Measurements from ENCODE around the gene PTPRO. TPM values are rescaled to one million over a fixed set of nuclear protein-coding genes. Genes with fewer than 3 reads are reported as not detected.

Gene PTPRO
- polyA plus RNA-seq, 1 donor (not counting 4 experiments of a cell fraction or from before 2014, with no cell fraction given), result 0.17 TPM

DNA sequence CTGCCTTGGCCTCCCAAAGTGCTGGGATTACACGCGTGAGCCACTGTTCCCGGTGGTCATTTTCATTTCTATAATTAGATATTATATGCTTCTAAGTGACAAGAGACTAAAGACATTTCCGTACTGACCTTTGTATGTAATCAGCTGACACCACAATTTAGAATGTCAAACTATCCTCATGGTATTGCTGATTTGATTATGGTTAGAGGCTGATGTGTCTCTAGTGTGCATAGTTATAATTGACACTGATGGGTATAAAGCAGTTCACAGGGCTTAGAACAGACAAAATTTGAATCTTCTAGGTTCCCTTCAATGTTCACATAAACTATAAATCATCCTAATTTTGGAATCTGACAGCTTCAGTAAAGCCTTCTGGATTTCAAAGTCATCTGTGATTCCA, 192.7 kb downstream of the PTPRO start:
- Histone ChIP-seq H3K36me3 (ENCODE audit: control insufficient read depth in 2 of 2, extremely low read depth in 1 of 2, insufficient read depth in 2 of 2, low read length in 2 of 2) (no peaks in the 10 kb centered on the region), H3K79me2 (ENCODE audit: control insufficient read depth, insufficient read depth, low read length) (no peaks in the 10 kb centered on the region), H3K9me3 (ENCODE audit: control insufficient read depth, low read depth, low read length) (no peaks in the 10 kb centered on the region), H3K27me3 (ENCODE audit: control insufficient read depth, extremely low read depth, insufficient read depth, low read length) (no peaks in the 10 kb centered on the region), H3K27ac (ENCODE audit: control insufficient read depth, insufficient read depth, low read length) (no peak overlapping the region), H4K20me1 (ENCODE audit: control insufficient read depth, extremely low read depth, insufficient read depth, low read length) (no peaks in the 10 kb centered on the region), H3K9ac (ENCODE audit: control insufficient read depth, extremely low read depth, insufficient read depth, low read length) (no peak overlapping the region), H3K9me1 (ENCODE audit: control insufficient read depth, extremely low read depth, insufficient read depth, low read length) (no peaks in the 10 kb centered on the region), H2AFZ (ENCODE audit: control insufficient read depth, low read length) (no peak overlapping the region), H3K4me1 (ENCODE audit: control insufficient read depth, extremely low read depth, insufficient read depth, low read length) (no peaks in the 10 kb centered on the region), H3K4me3 (ENCODE audit: control insufficient read depth in 2 of 3, extremely low read depth in 1 of 3, insufficient read depth in 2 of 3, low read depth in 1 of 3, low read length in 3 of 3) (no peak overlapping the region), H3K4me2 (ENCODE audit: control insufficient read depth, extremely low read depth, insufficient read depth, low read depth, low read length) (no peak overlapping the region)
- DNase-seq (ENCODE audit: low read depth, low spot score) (no peak), FAIRE-seq (no peak)
- dilution Hi-C loops (cut with MboI; ENCODE audit: extremely low pct_ligation_motif_present, low sequenced_read_pairs), result no loop called here
- TF ChIP-seq, protein P1, sequence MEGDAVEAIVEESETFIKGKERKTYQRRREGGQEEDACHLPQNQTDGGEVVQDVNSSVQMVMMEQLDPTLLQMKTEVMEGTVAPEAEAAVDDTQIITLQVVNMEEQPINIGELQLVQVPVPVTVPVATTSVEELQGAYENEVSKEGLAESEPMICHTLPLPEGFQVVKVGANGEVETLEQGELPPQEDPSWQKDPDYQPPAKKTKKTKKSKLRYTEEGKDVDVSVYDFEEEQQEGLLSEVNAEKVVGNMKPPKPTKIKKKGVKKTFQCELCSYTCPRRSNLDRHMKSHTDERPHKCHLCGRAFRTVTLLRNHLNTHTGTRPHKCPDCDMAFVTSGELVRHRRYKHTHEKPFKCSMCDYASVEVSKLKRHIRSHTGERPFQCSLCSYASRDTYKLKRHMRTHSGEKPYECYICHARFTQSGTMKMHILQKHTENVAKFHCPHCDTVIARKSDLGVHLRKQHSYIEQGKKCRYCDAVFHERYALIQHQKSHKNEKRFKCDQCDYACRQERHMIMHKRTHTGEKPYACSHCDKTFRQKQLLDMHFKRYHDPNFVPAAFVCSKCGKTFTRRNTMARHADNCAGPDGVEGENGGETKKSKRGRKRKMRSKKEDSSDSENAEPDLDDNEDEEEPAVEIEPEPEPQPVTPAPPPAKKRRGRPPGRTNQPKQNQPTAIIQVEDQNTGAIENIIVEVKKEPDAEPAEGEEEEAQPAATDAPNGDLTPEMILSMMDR (optimal IDR thresholded peaks at IDR 0.05 in 1 of 3, IDR thresholded peaks at IDR 0.05 in 1 of 3, conservative IDR thresholded peaks at IDR 0.05 in 1 of 3; ENCODE audit: extremely low read depth in 1 of 3, insufficient read depth in 2 of 3, low read length in 3 of 3), result no peak
- no peak for TF ChIP-seq EZH2 (IDR thresholded peaks at IDR 0.05; ENCODE audit: low read length)

GRCh38 chr12:15520083-15520482, 197.8 kb downstream of the PTPRO start:
- H3K9me1 ChIP-seq (ENCODE audit: control insufficient read depth, extremely low read depth, insufficient read depth, low read length), result no peaks in the 10 kb centered on the region
- no peaks in the 10 kb centered on the region for H3K9me3 ChIP-seq (ENCODE audit: control insufficient read depth, low read depth, low read length)
- no peaks in the 10 kb centered on the region for H4K20me1 ChIP-seq (ENCODE audit: control insufficient read depth, extremely low read depth, insufficient read depth, low read length)
- no peak overlapping the region for H3K9ac ChIP-seq (ENCODE audit: control insufficient read depth, extremely low read depth, insufficient read depth, low read length)
- H3K27me3 ChIP-seq (ENCODE audit: control insufficient read depth, extremely low read depth, insufficient read depth, low read length), result no peaks in the 10 kb centered on the region
- TF ChIP-seq EZH2 (IDR thresholded peaks at IDR 0.05; ENCODE audit: low read length), result no peak
- TF ChIP-seq, protein P1 (optimal IDR thresholded peaks at IDR 0.05 in 1 of 3, IDR thresholded peaks at IDR 0.05 in 1 of 3, conservative IDR thresholded peaks at IDR 0.05 in 1 of 3; ENCODE audit: extremely low read depth in 1 of 3, insufficient read depth in 2 of 3, low read length in 3 of 3), result no peak
- H3K79me2 ChIP-seq (ENCODE audit: control insufficient read depth, insufficient read depth, low read length), result no peaks in the 10 kb centered on the region
- H3K27ac ChIP-seq (ENCODE audit: control insufficient read depth, insufficient read depth, low read length), result no peak overlapping the region
- no peak for FAIRE-seq
- H3K4me3 ChIP-seq (ENCODE audit: control insufficient read depth in 2 of 3, extremely low read depth in 1 of 3, insufficient read depth in 2 of 3, low read depth in 1 of 3, low read length in 3 of 3), result no peak overlapping the region
- no peak overlapping the region for H2AFZ ChIP-seq (ENCODE audit: control insufficient read depth, low read length)
- dilution Hi-C loops (cut with MboI; ENCODE audit: extremely low pct_ligation_motif_present, low sequenced_read_pairs), result no loop called here
- H3K36me3 ChIP-seq (ENCODE audit: control insufficient read depth in 2 of 2, extremely low read depth in 1 of 2, insufficient read depth in 2 of 2, low read length in 2 of 2), result no peaks in the 10 kb centered on the region
- DNase-seq (ENCODE audit: low read depth, low spot score), result no peak
- H3K4me1 ChIP-seq (ENCODE audit: control insufficient read depth, extremely low read depth, insufficient read depth, low read length), result peaks cover under 1% of the 10 kb centered on the region
- H3K4me2 ChIP-seq (ENCODE audit: control insufficient read depth, extremely low read depth, insufficient read depth, low read depth, low read length), result no peak overlapping the region

Data from keratinocyte (primary cell).